HG02970 (cell line): ENCODE results near the gene CAST.
"Not testable (repeated sequence)": the region's sequence is repeated elsewhere in the genome, so short reads cannot be mapped to it uniquely, and the experiment has no call there.

Experiments
- ATAC-seq: cut with Tn5 transposase; IDR thresholded peaks from one replicate; pipeline ENCODE4 v1.9.1; 2021; ENCODE audit warnings: mild to moderate bottlenecking, moderate library complexity, moderate number of reproducible peaks; ENCODE audit not compliant: unreplicated experiment, low FRiP score

CAST gene, protein sequence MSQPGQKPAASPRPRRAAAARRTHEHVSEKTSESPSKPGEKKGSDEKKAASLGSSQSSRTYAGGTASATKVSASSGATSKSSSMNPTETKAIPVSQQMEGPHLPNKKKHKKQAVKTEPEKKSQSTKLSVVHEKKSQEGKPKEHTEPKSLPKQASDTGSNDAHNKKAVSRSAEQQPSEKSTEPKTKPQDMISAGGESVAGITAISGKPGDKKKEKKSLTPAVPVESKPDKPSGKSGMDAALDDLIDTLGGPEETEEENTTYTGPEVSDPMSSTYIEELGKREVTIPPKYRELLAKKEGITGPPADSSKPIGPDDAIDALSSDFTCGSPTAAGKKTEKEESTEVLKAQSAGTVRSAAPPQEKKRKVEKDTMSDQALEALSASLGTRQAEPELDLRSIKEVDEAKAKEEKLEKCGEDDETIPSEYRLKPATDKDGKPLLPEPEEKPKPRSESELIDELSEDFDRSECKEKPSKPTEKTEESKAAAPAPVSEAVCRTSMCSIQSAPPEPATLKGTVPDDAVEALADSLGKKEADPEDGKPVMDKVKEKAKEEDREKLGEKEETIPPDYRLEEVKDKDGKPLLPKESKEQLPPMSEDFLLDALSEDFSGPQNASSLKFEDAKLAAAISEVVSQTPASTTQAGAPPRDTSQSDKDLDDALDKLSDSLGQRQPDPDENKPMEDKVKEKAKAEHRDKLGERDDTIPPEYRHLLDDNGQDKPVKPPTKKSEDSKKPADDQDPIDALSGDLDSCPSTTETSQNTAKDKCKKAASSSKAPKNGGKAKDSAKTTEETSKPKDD

DNA sequence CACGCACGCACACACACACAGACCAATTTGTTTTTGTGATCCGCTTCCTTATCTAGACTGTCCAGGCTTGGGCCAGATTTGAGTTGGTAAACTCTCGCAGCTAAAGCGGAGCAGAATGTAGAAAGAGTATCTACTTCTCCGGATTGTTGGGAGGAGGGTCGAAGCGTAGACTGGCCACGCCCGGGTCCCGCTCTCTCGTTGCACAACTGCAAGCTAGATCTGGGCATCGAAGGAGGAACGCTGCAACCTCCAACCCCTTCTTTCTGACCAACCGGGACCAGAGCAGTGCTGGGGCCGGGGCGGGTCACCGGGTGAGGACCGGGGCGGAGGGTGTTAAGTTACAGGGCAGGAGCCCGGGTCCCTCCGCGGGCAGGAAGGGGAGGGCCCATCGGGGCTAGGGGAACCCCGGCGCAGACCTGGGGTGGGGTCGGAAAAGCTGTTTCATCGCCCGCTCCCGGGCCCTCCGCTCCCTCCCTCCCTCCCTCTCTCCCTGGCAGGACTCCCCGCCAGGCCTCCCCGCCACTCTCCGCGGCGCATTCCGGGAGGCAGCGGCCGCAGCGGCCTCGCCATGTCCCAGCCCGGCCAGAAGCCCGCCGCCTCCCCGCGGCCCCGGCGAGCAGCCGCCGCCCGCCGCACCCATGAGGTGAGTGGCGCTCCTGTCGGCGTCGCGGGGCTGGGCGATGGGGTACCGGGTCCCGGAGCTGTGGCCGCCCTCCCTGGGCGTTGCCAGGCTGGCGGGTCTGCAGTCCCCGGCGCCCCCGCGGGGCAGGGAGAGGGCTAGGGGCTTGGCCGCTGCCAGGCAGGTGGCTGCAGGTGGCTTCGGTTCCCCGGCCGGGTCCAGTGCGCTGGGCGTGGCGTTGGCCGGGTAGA, at the start of gene CAST:
CAST (plus strand) TSS at position 522 of the 870 bp plus-strand sequence; CDS start at position 569, 47 bp downstream.
- ATAC-seq, result peak; percentile 64

DNA sequence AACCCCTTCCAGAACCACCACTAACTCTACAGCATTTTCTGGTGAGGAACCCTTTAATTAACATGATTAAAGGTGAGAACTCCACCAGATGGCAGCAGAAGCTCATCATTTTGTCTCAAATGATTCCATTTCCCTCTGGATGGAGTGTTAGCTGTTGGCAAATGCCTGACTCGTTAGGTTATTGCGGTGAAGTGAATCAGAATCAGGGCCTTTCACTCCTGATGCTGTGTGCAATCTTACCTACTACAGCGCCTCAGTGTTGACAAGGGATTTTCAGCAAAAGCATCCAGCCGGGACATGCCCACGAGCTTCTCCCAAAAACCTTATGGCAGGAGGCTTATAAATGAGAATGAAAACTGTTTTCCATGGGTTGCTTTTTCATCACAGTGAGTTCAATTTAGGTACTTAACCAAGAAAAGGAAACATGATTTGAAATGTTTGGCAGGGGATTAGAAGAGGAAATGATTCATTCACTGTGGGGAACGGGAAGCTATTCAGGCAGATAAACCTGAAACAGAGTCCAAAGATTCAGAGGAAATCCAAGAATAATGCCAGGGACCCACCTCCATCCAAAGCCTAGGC, 48.0 kb upstream of the CAST start:
- no peak for ATAC-seq

DNA sequence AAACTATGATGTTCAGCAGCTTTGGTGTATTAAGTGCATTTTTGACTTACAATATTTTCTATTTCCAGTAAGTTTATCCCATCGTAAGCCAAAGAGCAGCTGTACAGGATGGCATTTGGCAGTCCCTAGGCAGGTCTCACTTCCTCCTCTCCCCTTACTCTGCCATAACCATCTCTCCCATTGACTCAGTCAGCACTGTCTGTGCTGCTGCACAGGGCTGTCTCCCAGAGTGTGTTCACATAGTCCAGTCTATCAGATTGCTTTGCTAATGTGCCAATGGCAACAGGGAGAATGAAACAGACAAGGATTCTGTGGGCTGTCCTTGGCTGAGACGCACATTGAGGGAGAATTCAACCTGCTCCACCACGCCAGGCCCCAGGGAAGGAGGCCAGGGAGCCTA, 47.0 kb upstream of the CAST start:
- ATAC-seq, result no peak

DNA sequence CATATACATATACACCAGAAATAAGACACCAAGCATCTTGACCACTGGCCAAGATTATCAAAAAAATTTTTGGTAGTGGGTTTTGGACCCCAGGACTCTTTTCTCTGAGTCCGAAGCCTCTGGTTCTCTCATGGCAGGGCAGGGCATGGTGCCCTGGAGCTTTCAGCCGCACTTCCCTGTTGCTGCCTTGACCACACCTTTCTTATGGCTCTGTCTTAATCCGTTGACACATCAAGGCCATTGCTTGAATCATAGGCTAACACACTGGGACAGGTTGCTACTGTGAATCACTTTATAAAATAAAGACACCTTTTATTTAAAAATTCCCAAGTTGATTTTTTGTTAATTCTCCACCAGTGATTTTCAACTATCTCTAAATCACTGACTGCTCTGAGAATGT, 45.4 kb upstream of the CAST start:
- no peak for ATAC-seq

DNA sequence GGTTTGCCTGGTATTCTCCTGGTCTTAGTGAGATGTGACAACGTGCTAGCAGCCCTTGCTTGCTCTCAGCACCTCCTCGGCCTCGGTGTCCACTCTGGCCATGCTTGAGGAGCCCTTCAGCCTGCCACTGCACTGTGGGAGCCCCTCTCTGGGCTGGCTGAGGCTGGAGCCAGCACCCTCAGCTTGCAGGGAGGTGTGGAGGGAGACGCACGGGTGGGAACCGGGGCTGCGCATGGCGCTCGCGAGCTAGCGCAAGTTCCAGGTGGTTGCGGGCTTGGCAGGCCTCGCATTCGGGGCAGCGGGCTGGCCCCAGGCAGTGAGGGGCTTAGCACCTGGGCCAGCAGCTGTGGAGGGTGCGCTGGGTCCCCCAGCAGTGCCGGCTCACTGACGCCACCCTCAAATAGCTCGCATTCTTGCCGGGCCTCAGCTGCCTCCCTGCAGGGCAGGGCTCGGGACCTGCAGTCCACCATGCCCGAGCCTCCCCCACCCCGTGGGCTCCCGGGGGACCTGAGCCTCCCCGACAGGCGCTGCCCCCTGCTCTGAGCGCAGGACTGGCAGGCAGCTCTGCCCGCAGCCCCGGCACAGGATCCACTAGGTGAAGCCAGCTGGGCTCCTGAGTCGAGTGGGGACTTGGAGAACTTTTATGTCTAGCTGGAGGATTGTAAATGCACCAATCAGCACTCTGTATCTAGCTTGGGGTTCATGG, 43.7 kb upstream of the CAST start:
- ATAC-seq, result not testable (repeated sequence)

DNA sequence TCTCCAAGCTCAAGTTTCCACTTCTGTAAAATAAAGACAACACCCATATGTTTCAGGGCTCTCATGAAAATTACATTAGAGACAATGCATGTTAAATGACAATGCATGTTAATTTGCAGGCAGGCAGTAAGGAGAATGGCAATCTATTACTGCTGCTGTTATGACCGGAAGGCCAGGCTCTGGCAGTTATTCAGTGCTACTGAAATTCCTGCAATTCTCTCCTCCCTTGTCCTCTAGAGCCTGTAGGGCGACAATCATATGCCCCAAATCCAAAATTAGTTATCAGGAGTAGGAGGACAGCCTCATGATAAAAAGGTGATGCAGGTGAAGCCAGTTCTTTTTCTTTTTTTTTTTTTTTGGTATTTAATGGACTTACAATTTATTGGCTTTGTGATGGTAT, 42.2 kb upstream of the CAST start:
- ATAC-seq, result no peak

DNA sequence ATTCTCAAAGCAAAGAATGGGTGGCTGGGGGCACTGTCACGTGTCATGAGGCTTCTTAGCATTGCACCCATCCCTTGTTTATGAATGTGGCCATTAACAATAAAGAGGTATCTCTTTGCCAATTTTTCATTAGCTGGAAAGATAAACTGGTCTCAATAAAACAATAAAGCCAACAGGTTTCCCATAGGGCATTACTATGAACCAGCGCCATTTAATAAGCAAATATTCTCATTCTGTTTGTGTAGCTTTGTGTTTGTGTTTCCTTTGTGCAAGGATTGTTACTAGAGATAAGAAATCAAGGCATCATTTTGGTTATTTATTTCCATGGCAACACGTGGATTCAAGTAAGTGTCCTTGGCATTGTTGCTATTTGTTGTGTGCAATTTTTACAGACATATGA, 37.6 kb upstream of the CAST start:
- ATAC-seq, result no peak

DNA sequence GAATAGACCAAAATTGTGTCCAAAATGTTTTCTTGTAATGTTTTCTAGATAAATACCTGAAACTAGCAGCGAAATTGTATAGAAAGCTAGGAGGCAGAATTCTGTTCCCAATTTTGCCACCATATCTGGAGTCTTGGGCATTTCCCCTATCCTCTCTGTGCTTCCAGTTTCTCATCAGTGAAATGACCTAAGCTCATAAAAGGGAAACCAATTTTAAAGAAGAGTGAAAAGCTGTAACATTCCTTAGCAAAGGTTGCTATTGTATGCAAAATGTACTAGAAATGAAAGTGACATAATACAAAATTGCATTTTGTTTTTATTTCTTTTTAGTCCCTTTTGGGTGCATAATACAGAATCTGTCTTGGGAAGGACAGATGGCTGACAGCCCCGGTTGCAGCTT, 36.8 kb upstream of the CAST start:
- no peak for ATAC-seq

DNA sequence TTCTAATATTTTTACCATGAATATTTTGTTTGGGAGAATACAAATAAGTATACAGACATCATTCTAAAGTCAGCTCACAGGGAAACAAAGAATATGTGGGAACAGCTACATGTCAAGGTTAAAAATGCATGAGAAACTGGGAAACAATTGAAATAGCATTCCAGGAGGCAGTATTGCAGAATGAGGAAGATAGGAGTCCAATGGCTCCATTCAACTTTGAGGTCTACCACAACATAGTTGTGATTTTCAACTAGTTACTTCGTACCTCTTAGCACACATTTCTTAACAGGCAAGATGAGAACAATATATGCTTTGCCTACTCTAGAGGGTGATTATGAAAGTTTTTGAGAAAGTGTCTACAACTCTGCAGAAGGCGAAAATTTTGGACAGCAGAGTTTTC, 35.2 kb upstream of the CAST start:
- no peak for ATAC-seq

DNA sequence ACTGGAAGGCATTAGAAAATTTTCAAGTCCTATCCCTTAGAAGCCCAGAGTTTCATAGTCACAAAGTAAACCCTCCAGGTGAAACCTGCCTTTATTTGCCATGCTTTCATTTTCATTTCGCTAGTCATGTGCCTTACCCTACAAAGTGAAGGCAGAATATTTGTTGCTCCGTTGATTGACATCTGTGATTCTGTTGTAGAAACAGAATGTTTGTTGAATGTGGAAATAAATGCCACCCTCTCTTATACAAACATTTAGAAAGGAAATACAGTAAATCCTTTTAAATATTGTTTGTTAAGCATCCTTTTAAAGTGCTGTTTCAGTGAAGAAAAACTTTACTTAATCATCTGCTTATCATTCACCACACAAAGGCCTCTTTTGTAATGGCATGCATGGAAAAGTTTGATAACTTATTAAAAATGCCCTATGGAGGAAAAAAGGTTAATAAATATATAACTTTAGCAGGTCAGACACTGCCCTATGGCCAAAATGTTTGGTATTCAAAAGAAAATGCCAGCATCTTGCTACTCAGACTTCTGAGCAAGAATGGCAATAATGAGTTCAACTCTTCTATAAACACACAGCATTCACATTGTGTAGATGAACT, 34.3 kb upstream of the CAST start:
- ATAC-seq, result no peak

DNA sequence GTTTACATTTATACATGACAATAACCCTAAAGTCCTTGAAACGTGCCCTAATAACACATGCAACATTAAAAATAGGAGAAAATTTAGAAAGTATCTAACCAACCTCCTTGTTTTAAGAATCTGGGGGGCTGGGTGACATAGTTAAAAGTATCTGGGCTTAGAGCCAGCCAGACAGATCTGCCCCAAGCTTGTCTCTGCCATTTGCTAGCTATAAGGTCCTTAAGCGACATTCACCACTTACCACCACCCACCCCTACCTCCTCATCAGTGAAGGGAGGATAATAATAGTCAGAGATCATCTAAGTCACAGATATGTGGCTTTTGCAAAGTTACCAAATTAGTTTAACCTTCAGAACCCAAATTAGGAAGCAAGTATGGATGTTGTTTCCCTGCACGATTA, 33.8 kb upstream of the CAST start:
- no peak for ATAC-seq

DNA sequence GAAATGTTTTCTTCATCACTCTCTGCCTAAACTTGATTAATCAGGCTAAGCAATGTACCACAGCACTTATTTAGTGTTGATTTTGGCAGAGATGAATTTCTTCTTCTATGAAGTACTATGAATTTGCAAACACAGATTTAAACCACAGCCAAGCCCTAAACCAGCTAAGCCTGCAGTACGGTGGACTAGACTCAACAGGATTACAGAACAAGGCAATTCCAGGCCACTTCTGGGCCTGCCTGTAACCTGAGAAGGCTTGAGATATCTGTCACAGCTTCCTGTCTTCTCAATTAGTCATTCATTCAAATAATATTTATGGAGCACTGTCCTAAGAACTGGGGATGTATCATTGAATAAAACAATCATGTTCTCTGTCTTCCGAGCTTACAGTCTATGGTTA, 32.4 kb upstream of the CAST start:
- no peak for ATAC-seq

DNA sequence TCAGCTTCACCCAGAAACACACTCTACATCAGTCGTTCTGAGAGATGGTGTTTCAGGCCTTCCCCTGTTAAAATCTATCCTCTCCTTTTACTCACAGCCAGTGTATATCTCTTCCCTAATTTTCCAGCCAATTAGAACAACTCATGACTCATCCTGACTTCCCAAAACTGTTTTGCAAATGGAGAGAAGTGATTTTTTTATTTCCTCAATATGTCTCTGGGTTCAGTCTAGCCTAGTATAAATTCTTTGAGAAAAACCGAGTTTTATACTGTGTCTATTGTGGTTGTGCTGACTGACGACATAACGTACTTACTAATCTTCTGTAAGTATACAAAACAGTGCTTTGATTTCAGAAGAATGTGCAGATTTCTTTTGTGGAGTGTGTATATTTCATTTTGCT, 28.4 kb upstream of the CAST start:
- ATAC-seq, result no peak

DNA sequence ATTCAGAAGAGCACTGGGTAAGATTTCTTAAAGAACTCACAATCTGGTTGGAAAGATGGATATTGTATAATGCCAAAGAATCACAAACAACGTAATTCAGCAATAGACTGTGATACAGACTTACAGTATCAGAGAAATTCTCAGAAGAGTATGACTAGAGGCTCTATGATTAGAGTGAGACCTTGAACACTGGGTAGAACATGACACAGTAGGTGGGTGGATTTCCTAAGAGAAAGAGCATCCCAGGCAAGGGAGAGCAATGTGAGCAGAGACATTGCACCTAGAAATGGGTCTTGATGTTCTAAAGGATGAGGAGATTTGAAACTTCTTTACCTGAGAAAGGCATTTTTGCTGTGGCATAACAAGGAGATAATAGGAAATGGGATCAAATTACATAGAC, 27.3 kb upstream of the CAST start:
- ATAC-seq, result no peak

DNA sequence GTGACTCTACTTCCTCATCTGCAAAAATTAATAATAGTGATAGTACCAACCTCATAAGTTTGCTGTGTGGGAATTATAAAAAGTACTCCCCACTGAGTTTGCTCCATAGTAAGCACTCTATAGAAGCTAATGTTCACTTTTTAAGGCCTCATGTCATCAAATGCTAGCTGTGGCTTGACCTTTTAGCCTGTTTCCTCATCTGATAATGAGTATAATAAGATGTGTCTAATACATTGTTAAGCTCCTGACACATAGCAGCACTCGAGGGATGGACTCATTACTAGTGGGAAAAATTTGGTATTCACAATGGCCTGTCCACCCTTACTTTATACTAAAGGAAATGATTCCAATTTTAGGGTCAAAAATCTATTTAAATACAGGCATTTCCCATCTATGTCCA, 26.1 kb upstream of the CAST start:
- ATAC-seq, result no peak

DNA sequence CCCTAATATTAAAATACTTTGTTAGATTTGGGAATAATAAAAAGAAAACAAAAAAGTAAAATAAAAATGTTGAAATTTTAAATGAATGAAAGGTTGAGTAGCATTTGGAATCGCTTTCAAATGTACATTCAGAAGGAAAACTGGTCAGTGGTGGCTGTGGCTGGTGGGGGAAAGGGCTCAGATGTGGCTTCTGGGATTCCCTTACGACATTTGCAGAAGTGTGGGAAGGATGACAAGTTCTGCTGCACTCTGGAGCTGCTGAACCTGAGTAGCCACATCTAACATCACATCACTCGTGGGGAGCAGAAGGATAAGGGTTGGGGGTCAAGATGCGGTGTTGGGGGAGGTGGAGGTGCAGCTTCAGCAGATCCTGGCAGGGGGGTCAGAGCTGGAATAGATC, 25.6 kb upstream of the CAST start:
- no peak for ATAC-seq

DNA sequence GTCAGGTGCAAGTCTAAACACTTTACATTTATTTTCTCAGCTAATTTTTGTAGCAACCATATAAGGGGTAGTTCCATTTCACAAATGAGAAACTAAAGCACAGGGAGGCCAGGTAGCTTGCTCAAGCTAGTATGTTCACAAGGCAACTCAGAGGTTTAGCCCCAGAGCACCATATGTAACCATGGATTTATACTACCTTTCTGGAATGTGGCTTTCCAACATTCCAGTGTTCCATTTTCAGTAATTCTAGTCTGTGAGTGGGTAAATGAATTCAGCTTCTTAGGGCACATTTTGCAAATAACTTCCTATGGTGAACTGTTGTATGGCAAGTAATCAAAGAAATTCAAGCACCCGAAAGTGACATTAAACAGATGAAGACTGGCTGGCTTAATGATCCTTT, 25.0 kb upstream of the CAST start:
- no peak for ATAC-seq

DNA sequence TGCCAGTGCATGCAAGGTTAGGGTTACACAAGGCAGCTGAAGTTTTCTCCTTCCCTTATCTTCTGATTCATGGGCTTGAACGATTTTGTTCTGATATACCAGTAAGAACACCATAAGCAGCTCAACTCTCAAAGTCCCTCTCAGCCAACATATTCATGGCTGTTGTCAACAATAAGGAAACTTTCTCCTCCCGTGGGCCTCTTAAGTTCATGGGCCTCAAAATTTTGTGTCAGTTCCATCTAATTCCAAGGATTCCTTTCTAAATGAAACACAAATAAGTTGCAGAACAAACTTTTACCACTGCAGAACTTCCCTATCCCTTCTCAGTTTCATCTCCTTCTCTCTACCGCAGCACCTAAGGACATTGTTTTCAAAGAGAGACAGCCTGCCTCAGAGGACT, 23.6 kb upstream of the CAST start:
- no peak for ATAC-seq

DNA sequence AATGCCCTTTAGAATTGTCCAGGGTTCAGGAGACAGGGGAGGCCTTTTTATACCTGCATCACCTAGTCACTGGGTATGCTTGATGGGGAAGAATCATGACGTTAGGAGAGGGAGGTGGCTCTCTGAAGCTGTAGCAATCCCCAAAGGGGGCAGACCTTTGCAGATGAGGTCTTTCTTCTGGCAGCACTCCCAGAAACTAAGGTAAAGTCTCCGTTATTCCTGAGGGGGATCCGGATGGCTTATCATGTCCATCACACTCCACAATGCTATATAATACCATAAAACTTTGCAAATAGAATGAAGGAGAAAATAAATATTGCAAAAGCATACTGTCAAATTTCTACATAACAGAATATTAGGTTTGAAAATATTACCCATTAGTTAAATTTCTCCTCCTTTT, 21.5 kb upstream of the CAST start:
- no peak for ATAC-seq
